ENCODE data around the gene TDG. TPM values are rescaled to one million over a fixed set of nuclear protein-coding genes. Genes with fewer than 3 reads are reported as not detected.

TDG gene
- 13.7 and 21.7 TPM in 2 replicates for total RNA-seq

DNA sequence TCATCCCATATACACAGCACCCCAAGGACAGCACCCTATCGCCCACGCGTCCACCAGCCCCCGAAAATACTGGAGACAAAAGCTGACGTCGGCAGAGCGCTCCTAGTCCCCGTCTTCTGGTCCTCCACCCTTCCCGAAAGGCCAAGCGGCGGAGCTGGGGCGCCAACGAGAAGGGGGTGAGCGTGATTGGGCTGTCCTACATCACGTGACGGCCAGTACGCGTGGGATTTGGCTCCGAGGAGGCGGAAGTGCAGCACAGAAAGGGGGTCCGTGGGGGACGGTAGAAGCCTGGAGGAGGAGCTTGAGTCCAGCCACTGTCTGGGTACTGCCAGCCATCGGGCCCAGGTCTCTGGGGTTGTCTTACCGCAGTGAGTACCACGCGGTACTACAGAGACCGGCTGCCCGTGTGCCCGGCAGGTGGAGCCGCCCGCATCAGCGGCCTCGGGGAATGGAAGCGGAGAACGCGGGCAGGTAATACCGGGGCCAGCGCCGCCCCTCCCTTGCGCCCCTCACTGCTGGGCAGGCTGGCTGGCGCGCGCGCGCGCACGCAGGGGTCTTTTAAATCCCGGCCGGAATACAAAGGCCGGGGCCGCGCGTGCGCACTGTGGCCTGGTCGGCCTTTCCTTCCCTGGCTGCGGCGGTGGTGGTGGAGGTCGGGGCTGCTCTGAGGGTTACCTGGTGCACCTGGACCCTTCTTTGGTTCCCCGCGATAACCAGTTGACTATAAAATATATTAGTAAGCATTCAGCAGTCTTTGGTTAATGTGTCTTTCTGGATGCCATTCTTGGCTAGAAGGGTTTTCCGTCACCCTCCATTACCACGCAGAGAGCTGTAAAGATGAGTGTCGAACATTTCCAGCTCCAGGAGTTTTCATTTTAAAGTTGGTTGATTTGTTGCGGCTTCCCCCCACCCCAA is at the start of gene TDG:
TDG (plus strand) TSS at position 283 of the 915 bp plus-strand sequence; CDS start at position 449, 166 bp downstream.

DNA sequence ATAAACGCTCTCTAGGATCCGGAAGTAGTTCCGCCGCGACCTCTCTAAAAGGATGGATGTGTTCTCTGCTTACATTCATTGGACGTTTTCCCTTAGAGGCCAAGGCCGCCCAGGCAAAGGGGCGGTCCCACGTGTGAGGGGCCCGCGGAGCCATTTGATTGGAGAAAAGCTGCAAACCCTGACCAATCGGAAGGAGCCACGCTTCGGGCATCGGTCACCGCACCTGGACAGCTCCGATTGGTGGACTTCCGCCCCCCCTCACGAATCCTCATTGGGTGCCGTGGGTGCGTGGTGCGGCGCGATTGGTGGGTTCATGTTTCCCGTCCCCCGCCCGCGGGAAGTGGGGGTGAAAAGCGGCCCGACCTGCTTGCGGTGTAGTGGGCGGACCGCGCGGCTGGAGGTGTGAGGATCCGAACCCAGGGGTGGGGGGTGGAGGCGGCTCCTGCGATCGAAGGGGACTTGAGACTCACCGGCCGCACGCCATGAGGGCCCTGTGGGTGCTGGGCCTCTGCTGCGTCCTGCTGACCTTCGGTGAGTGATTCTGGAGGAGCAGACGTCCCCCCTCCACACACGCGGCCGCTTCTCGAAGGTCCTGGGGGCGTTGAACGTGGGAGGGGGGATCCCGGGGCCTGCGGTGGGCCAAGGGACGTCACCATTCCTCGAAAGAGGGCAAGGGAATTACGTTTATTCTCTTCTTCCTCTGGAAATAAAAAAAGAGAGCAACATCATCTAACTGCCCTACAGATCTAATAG is 35.5 kb upstream of the TDG start, which contains the start of gene HSP90B1:
HSP90B1 (plus strand) TSS at position 377 of the 753 bp plus-strand sequence; CDS start at position 483, 106 bp downstream.

Other genes with a start within 250 kb of the TDG start
- gene NT5DC3, start 124.6 kb upstream of the TDG start, total RNA-seq: 6.9 and 7.4 TPM in 2 replicates
- gene HSP90B1, start 35.5 kb upstream of the TDG start, total RNA-seq: 1,218 and 1,494 TPM in 2 replicates
- 10.7 and 15.4 TPM in 2 replicates for gene GLT8D2, start 84.3 kb downstream of the TDG start, total RNA-seq
- gene HCFC2, start 98.7 kb downstream of the TDG start, total RNA-seq: 4.8 and 7.6 TPM in 2 replicates
- gene NFYB, start 172.3 kb downstream of the TDG start, total RNA-seq: 10.9 and 19.1 TPM in 2 replicates
- 63.7 and 66.3 TPM in 2 replicates for gene TXNRD1, start 249.9 kb downstream of the TDG start, total RNA-seq